Suprapubic skin (tissue), 4 donors: Measurements from ENCODE around the gene PRRT3. TPM values are rescaled to one million over a fixed set of nuclear protein-coding genes. Genes with fewer than 3 reads are reported as not detected.

Experiments used
- DNase-seq, 2 donors: peaks; one replicate each; pipeline ENCODE4 v3.0.0-alpha.2; 2019; ENCODE audit warnings: low spot score in 2 of 2
- H3K27ac ChIP-seq: fragments of 200-600 bp; sonication (generic); one replicate; pipeline ENCODE4 v1.5.1; 2019
- H3K27me3 ChIP-seq: fragments of 200-600 bp; sonication (generic); one replicate; pipeline ENCODE4 v1.5.1; 2019
- H3K36me3 ChIP-seq: fragments of 200-600 bp; sonication (generic); one replicate; pipeline ENCODE4 v1.5.1; 2019
- H3K4me1 ChIP-seq: fragments of 200-600 bp; sonication (generic); one replicate; pipeline ENCODE4 v1.5.1; 2019
- H3K4me3 ChIP-seq: fragments of 200-600 bp; sonication (generic); one replicate; pipeline ENCODE4 v1.5.1; 2019; ENCODE audit warnings: mild to moderate bottlenecking
- H3K9me3 ChIP-seq: fragments of 200-600 bp; sonication (generic); one replicate; pipeline ENCODE4 v1.5.1; 2019
- EP300 ChIP-seq: sonication (generic); formaldehyde crosslinking; IDR thresholded peaks from one replicate; pipeline ENCODE4 v1.6.1; 2017; ENCODE audit warnings: antibody characterized with exemption
- POLR2A ChIP-seq, 2 donors: fragments of 450-650 bp; IDR thresholded peaks; one replicate each; pipeline ENCODE4 v1.6.1; 2017; ENCODE audit warnings: antibody characterized with exemption in 2 of 2, mild to moderate bottlenecking in 2 of 2, moderate library complexity in 2 of 2
- POLR2AphosphoS5 ChIP-seq, 3 donors: sonication (generic); formaldehyde crosslinking; IDR thresholded peaks; one replicate each; pipeline ENCODE4 v1.6.1; 2017; ENCODE audit warnings: antibody characterized with exemption in 3 of 3
- WGBS: methylation state at CpG from one replicate; pipeline ENCODE4 v1.1.5; 2018; 5-methylcytosine and 5-hydroxymethylcytosine counted together
- total RNA-seq, 4 donors: library from RNA; depleted of rRNA; stranded (reverse); fragments of >200 nt; gene quantifications; one replicate each; pipeline ENCODE4 v1.1.0, GENCODE V29; 2016
- TF ChIP-seq, protein P1 (sequence below), 2 donors: fragments of 200-600 bp in 1 of 2; fragments of 450-650 bp in 1 of 2; sonication (generic) in 1 of 2; IDR thresholded peaks; one replicate each; pipeline ENCODE4 v1.5.1; 2016 to 2019; ENCODE audit warnings: antibody characterized with exemption in 2 of 2, mild to moderate bottlenecking in 1 of 2, moderate library complexity in 1 of 2

PRRT3 gene
- total RNA-seq, 4 donors from 2014 or later: 2.5 to 6.1 (median 3.0) TPM

DNA sequence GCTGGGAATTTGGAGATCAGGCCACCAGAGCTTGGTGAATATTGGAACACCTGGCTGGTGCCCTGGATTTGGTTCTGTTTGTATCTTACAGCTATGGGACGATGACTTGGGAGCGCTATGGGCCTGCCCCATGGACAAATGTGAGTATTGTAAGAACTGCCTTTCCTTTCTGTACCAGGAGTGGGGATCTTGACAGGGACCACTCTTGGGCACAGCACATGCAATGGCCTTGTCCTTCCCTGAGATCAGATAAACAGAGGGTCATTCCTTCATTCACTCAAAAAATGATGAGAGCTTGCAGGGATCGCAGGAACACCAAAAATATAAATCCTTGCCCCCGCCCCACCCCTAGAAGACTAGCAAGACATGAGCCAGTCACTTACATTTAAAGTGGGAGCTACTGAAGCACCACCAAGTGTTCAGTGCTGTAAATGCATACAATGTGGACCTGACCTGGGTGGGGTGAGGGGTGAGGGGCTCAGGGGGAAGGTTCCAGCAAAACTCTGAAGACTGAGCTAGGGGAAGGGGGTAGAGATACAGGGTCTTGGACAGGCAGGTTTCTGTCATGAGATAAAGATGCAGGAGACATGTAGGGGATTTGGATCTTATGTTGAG is 21.3 kb downstream of the PRRT3 start:
- Histone ChIP-seq H3K36me3 (peaks cover 35% of the 10 kb centered on the region), H3K4me1 (peaks cover 28% of the 10 kb centered on the region), H3K9me3 (no peaks in the 10 kb centered on the region), H3K27ac (no peak overlapping the region), H3K4me3 (no peak overlapping the region), H3K27me3 (no peaks in the 10 kb centered on the region)
- DNase-seq: no peak
- 92% methylated on average over 4 of the region's 4 CpGs for WGBS
- TF ChIP-seq EP300: no peak
- TF ChIP-seq, protein P1, sequence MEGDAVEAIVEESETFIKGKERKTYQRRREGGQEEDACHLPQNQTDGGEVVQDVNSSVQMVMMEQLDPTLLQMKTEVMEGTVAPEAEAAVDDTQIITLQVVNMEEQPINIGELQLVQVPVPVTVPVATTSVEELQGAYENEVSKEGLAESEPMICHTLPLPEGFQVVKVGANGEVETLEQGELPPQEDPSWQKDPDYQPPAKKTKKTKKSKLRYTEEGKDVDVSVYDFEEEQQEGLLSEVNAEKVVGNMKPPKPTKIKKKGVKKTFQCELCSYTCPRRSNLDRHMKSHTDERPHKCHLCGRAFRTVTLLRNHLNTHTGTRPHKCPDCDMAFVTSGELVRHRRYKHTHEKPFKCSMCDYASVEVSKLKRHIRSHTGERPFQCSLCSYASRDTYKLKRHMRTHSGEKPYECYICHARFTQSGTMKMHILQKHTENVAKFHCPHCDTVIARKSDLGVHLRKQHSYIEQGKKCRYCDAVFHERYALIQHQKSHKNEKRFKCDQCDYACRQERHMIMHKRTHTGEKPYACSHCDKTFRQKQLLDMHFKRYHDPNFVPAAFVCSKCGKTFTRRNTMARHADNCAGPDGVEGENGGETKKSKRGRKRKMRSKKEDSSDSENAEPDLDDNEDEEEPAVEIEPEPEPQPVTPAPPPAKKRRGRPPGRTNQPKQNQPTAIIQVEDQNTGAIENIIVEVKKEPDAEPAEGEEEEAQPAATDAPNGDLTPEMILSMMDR (IDR thresholded peaks at IDR 0.05): no peak
- TF ChIP-seq POLR2AphosphoS5 (IDR thresholded peaks at IDR 0.05): no peak
- TF ChIP-seq POLR2A (IDR thresholded peaks at IDR 0.05): no peak

DNA sequence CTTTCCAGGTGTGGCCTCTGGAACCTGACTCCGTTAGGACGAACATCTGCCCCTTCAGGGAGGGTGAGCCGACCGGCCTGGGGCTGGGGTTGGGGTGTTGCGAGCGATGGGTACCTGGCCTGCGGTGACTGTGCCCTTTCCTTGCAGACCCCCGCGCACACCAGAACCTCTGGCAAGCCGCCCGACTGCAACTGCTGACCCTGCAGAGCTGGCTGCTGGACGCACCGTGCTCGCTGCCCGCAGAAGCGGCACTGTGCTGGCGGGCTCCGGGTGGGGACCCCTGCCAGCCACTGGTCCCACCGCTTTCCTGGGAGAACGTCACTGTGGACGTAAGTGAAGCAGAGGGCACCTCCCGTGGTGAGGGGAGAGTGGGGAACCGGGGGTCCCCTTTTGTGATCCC is 24.1 kb downstream of the PRRT3 start:
- Histone ChIP-seq H3K27me3 (no peaks in the 10 kb centered on the region), H3K9me3 (no peaks in the 10 kb centered on the region), H3K4me1 (peaks cover 9% of the 10 kb centered on the region), H3K36me3 (peaks cover 56% of the 10 kb centered on the region), H3K27ac (no peak overlapping the region), H3K4me3 (no peak overlapping the region)
- no peak for DNase-seq
- WGBS: 95% methylated on average over 22 of the region's 23 CpGs
- TF ChIP-seq POLR2AphosphoS5 (IDR thresholded peaks at IDR 0.05) (no peak), POLR2A (IDR thresholded peaks at IDR 0.05) (no peak), EP300 (no peak)
- TF ChIP-seq, protein P1 (IDR thresholded peaks at IDR 0.05): no peak

DNA sequence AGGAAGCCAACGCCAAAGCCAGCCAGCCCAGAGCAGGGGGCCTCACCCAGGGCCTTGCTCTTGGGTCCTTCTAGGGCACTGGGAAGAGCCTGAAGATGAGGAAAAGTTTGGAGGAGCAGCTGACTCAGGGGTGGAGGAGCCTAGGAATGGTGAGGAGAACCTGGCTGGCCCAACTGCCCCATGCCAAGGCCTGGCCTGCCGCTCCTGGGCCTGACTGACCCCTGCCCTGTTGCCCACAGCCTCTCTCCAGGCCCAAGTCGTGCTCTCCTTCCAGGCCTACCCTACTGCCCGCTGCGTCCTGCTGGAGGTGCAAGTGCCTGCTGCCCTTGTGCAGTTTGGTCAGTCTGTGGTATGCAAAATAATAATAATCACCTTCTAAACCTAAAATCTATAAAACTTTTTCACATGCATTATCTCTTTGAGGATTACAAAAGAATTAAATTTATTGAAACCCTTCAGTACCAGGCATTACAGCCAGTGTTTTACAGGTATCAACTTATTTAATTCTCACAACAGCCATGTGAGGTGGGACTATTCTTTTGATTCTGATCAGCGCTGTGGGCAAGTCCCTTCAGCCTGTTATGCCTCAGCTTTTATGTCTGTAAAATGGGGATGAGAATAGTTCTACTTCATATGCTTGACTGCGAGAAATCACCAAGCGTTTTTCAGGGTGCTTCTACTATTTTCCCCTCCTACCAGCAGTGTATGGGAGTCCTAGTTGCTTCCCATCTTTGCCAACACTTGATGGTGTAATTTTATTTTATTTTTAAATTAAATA is 33.8 kb downstream of the PRRT3 start:
- WGBS: 92% methylated on average over 7 of the region's 8 CpGs
- Histone ChIP-seq H3K36me3 (no peaks in the 10 kb centered on the region), H3K4me3 (peak overlapping the region; percentile 62), H3K9me3 (no peaks in the 10 kb centered on the region), H3K27ac (no peak overlapping the region), H3K4me1 (peaks cover 47% of the 10 kb centered on the region), H3K27me3 (no peaks in the 10 kb centered on the region)
- TF ChIP-seq POLR2AphosphoS5 (IDR thresholded peaks at IDR 0.05): no peak
- TF ChIP-seq POLR2A (IDR thresholded peaks at IDR 0.05): no peak
- TF ChIP-seq, protein P1 (IDR thresholded peaks at IDR 0.05): no peak
- no peak for TF ChIP-seq EP300
- no peak for DNase-seq

DNA sequence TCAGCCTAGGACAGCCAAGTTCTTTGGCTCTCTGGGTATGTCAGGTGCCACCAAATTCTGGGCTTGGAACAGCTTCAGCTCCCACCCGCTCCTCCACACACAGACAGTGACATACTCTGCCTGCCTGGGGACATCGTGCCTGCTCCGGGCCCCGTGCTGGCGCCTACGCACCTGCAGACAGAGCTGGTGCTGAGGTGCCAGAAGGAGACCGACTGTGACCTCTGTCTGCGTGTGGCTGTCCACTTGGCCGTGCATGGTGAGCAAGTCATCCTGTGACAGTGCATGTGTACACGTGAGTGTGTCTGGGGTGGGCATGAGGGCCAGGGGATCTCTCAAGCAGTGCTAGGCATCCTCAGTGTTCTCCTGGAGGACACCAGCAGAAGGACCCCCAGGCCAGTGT is 34.4 kb downstream of the PRRT3 start:
- no CpG with 5 or more reads among the region's 10 CpGs for WGBS
- TF ChIP-seq EP300: no peak
- H3K4me3 ChIP-seq: peak overlapping the region; percentile 62
- peak overlapping the region; percentile 92 for H3K27ac ChIP-seq
- H3K36me3 ChIP-seq: no peaks in the 10 kb centered on the region
- H3K4me1 ChIP-seq: peaks cover 53% of the 10 kb centered on the region
- no peaks in the 10 kb centered on the region for H3K9me3 ChIP-seq
- no peaks in the 10 kb centered on the region for H3K27me3 ChIP-seq
- DNase-seq: no peak

DNA sequence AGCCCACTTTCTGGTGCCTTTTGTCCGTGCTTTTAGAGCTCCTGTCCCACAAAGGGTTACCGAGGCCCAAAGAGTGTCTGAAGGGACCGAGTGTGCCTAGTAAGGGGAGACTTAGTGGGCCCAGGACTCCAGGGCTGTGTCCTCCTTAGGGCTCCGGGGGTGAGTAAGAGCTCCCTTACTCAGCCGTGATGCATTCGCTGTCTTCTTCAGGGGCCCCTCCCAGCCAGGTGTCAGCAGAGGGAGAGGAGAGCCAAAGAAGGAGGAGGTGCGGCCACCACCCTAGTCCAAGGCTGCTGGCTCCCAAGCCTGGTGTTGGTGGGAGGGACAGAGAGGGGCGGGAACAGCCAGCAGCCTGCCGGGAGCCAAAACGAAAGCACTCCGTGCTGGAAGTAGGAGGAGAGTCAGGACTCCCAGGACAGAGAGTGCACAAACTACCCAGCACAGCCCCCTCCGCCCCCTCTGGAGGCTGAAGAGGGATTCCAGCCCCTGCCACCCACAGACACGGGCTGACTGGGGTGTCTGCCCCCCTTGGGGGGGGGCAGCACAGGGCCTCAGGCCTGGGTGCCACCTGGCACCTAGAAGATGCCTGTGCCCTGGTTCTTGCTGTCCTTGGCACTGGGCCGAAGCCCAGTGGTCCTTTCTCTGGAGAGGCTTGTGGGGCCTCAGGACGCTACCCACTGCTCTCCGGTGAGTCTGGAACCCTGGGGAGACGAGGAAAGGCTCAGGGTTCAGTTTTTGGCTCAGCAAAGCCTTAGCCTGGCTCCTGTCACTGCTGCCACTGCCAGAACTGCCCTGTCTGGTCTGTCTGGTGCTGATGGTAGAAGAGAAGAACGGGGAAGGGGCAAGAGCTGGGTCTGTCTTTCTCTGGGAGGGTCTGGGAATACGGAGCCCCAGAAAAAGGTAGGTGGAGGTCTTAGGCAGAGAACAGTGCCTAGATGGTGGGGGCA is 35.2 kb downstream of the PRRT3 start, which contains the start of gene IL17RC:
Gene IL17RC, plus strand, starts transcription at position 365 of the 947 bp plus-strand sequence. Its CDS starts 218 bp downstream, at position 583.
- peak; percentile 94 for DNase-seq
- Histone ChIP-seq H3K27me3 (no peaks in the 10 kb centered on the region), H3K9me3 (no peaks in the 10 kb centered on the region), H3K27ac (peak within 1 kb of the TSS; percentile 92), H3K36me3 (no peaks in the 10 kb centered on the region), H3K4me1 (peaks cover 61% of the 10 kb centered on the region), H3K4me3 (peak within 1 kb of the TSS; percentile 62)
- WGBS: 28% methylated on average over 7 of the region's 19 CpGs
- TF ChIP-seq POLR2A (IDR thresholded peaks at IDR 0.05): no peak
- TF ChIP-seq, protein P1 (IDR thresholded peaks at IDR 0.05): no peak
- no peak for TF ChIP-seq POLR2AphosphoS5 (IDR thresholded peaks at IDR 0.05)
- TF ChIP-seq EP300: no peak
